HCT116 (cell line): ENCODE measurements around the gene COA8. TPM values are rescaled to one million over a fixed set of nuclear protein-coding genes. Genes with fewer than 3 reads are reported as not detected.

Experiments
- ATAC-seq: fragments of 200-7000 bp; cut with Tn5 transposase; 2 replicates; pipeline ENCODE4 v1.9.1; 2020; ENCODE audit warnings: mild to moderate bottlenecking, moderate library complexity
- BruUV-seq: library from RNA; stranded (reverse); fragments of 400-500 nt; replicated peaks from 2 replicates; lab custom pipeline; 2021; lab: Mats Ljungman, UMichigan
- CTCF ChIA-PET: fragments of 300-600 bp; sonication (Branson Sonifier 250); formaldehyde crosslinking; loops from one replicate; lab custom pipeline; 2021; ENCODE audit warnings: antibody characterized with exemption; lab: Charles Lee
- POLR2A ChIA-PET: fragments of 300-600, 350-600 bp; sonication (Branson Sonifier 250); formaldehyde crosslinking; loops from one replicate; lab custom pipeline; 2021; ENCODE audit warnings: antibody characterized with exemption; lab: Charles Lee
- RAD21 ChIA-PET, 2 experiments: fragments of 300-600 bp; sonication (Branson Sonifier 250); formaldehyde crosslinking; loops; one replicate each; lab custom pipeline; 2023; ENCODE audit warnings: low total read pairs in 2 of 2; ENCODE audit not compliant: uncharacterized antibody in 2 of 2, unreplicated experiment in 2 of 2, low non-redundant PET in 1 of 2; lab: Charles Lee
- DNase-seq: peaks from one replicate; pipeline ENCODE4 v3.0.0-alpha.2; 2010; ENCODE audit warnings: low read depth, low spot score
- H2AFZ ChIP-seq: fragments of 200-600 bp; shearing (Covaris generic), sonication (generic); 2 replicates; pipeline ENCODE4 v1.6.1; 2017; ENCODE audit warnings: low read depth, mixed run types, mixed read lengths, antibody characterized with exemption, low read length; ENCODE audit not compliant: poor library complexity, severe bottlenecking
- H3K27ac ChIP-seq: 2 replicates; pipeline ENCODE4 v1.5.1; 2012; ENCODE audit warnings: low read depth, low read length
- H3K27me3 ChIP-seq: fragments of 200-600 bp; sonication (generic); 2 replicates; pipeline ENCODE4 v1.6.1; 2016; ENCODE audit warnings: mixed run types, low read length, mixed read lengths; ENCODE audit not compliant: insufficient read depth
- H3K36me3 ChIP-seq, 2 experiments: fragments of 200-500 bp in 1 of 2; fragments of 200-600 bp in 1 of 2; sonication (Bioruptor generic) in 1 of 2; sonication (generic) in 1 of 2; 2 replicates each; pipeline versions ENCODE4 v1.5.1 to v1.6.1; 2014 to 2016; ENCODE audit warnings: low read length in 2 of 2, inconsistent platforms in 1 of 2, mixed read lengths in 1 of 2, mixed run types in 1 of 2; ENCODE audit not compliant: insufficient read depth in 2 of 2, control insufficient read depth in 1 of 2
- H3K4me1 ChIP-seq, 2 experiments: fragments of 200-600 bp in 1 of 2; sonication (generic) in 1 of 2; 2 replicates each; pipeline versions ENCODE4 v1.5.1 to v1.6.1; 2012 to 2017; ENCODE audit warnings: low read length in 2 of 2, inconsistent platforms in 1 of 2, mild to moderate bottlenecking in 1 of 2, mixed read lengths in 1 of 2, mixed run types in 1 of 2, moderate library complexity in 1 of 2; ENCODE audit not compliant: insufficient read depth in 2 of 2, control insufficient read depth in 1 of 2
- H3K4me2 ChIP-seq: fragments of 200-600 bp; sonication (generic); 2 replicates; pipeline ENCODE4 v1.6.1; 2017; ENCODE audit warnings: mixed run types, low read length, mixed read lengths
- H3K4me3 ChIP-seq, 2 experiments: fragments of 200-600 bp in 1 of 2; sonication (generic) in 1 of 2; replicated peaks in 1 of 2; 2 replicates each; pipeline ENCODE4 v1.5.1; 2011 to 2016; ENCODE audit warnings: low read length in 2 of 2, control low read depth in 1 of 2, low read depth in 1 of 2, mild to moderate bottlenecking in 1 of 2, mixed read lengths in 1 of 2, mixed run types in 1 of 2
- H3K79me2 ChIP-seq: fragments of 200-600 bp; sonication (generic); 2 replicates; pipeline ENCODE4 v1.6.1; 2017; ENCODE audit warnings: mild to moderate bottlenecking, mixed run types, low read length, moderate library complexity, mixed read lengths; ENCODE audit not compliant: insufficient read depth
- H3K9ac ChIP-seq: fragments of 200-600 bp; sonication (generic); 2 replicates; pipeline ENCODE4 v1.6.1; 2016; ENCODE audit warnings: low read length, mixed read lengths
- H3K9me2 ChIP-seq: fragments of 200-600 bp; sonication (generic), shearing (Covaris generic); 2 replicates; pipeline ENCODE4 v1.6.1; 2017; ENCODE audit warnings: mixed run types, mild to moderate bottlenecking, moderate library complexity; ENCODE audit not compliant: insufficient read depth
- H3K9me3 ChIP-seq, 2 experiments: fragments of 200-500 bp in 1 of 2; fragments of 200-600 bp in 1 of 2; sonication (Bioruptor generic) in 1 of 2; sonication (generic) in 1 of 2; 2 replicates each; pipeline ENCODE4 v1.6.1; 2014 to 2017; ENCODE audit warnings: low read length in 2 of 2, mixed read lengths in 2 of 2, inconsistent platforms in 1 of 2, low read depth in 1 of 2, mild to moderate bottlenecking in 1 of 2, mixed run types in 1 of 2, moderate library complexity in 1 of 2; ENCODE audit not compliant: control insufficient read depth in 1 of 2, insufficient read depth in 1 of 2
- H4K20me1 ChIP-seq: fragments of 200-600 bp; sonication (generic), shearing (Covaris generic); 2 replicates; pipeline ENCODE4 v1.6.1; 2017; ENCODE audit warnings: mixed run types, mild to moderate bottlenecking, moderate library complexity; ENCODE audit not compliant: insufficient read depth
- ATF3 ChIP-seq: IDR thresholded peaks from 2 replicates; pipeline ENCODE4 v1.6.1; 2012
- CBX3 ChIP-seq: IDR thresholded peaks from 2 replicates; pipeline ENCODE4 v1.6.1; 2012; ENCODE audit warnings: low read depth
- EGR1 ChIP-seq: IDR thresholded peaks from 2 replicates; pipeline ENCODE4 v1.6.1; 2012; ENCODE audit warnings: low read depth
- ELF1 ChIP-seq: IDR thresholded peaks from 2 replicates; pipeline ENCODE4 v1.6.1; 2012; ENCODE audit warnings: low read depth, borderline replicate concordance
- EZH2 ChIP-seq: fragments of 200-600 bp; sonication (generic); IDR thresholded peaks from 2 replicates; pipeline ENCODE4 v1.6.1; 2017; ENCODE audit warnings: antibody characterized with exemption, mixed run types
- EZH2phosphoT487 ChIP-seq: fragments of 200-600 bp; IDR thresholded peaks from 2 replicates; pipeline ENCODE4 v1.6.1; 2018; ENCODE audit warnings: antibody characterized with exemption, borderline replicate concordance
- FOSL1 ChIP-seq: IDR thresholded peaks from 2 replicates; pipeline ENCODE4 v1.6.1; 2012; ENCODE audit warnings: low read depth
- JUND ChIP-seq: IDR thresholded peaks from 2 replicates; pipeline ENCODE4 v1.6.1; 2012
- POLR2A ChIP-seq: IDR thresholded peaks from 2 replicates; pipeline ENCODE4 v1.7.0; 2011; ENCODE audit warnings: borderline replicate concordance; ENCODE audit not compliant: insufficient read depth, insufficient read length; ENCODE audit errors: extremely low read depth
- POLR2AphosphoS5 ChIP-seq: IDR thresholded peaks from 2 replicates; pipeline ENCODE4 v1.6.1; 2011; ENCODE audit warnings: mild to moderate bottlenecking, low read depth, low read length, moderate library complexity
- RAD21 ChIP-seq: IDR thresholded peaks from 2 replicates; pipeline ENCODE4 v1.6.1; 2012; ENCODE audit warnings: low read depth, mild to moderate bottlenecking
- SP1 ChIP-seq: IDR thresholded peaks from 2 replicates; pipeline ENCODE4 v1.6.1; 2012; ENCODE audit warnings: low read depth
- SRF ChIP-seq: IDR thresholded peaks from 2 replicates; pipeline ENCODE4 v1.6.1; 2012; ENCODE audit warnings: low read depth
- YY1 ChIP-seq: IDR thresholded peaks from 2 replicates; pipeline ENCODE4 v1.6.1; 2011; ENCODE audit warnings: low read length, low read depth, moderate library complexity, mild to moderate bottlenecking; ENCODE audit not compliant: insufficient replicate concordance; ENCODE audit errors: extremely low read depth
- ZBTB33 ChIP-seq: IDR thresholded peaks from 2 replicates; pipeline ENCODE4 v1.6.1; 2011; ENCODE audit warnings: mild to moderate bottlenecking, low read length, moderate library complexity; ENCODE audit not compliant: insufficient replicate concordance; ENCODE audit errors: extremely low read depth
- ZNF274 ChIP-seq: fragments of 200-500 bp; sonication (Bioruptor generic); IDR thresholded peaks from 2 replicates; pipeline ENCODE4 v1.6.1; 2014; ENCODE audit warnings: mild to moderate bottlenecking, low read depth, low read length, inconsistent platforms
- intact Hi-C: fragments of 100-400 bp; cut with micrococcal nuclease; formaldehyde crosslinking; loops from 2 replicates; pipeline ENCODE4 v1.10.0; 2022
- total RNA-seq: library from RNA; stranded (reverse); gene quantifications from one replicate; pipeline ENCODE4 v1.2.1, GENCODE V29; 2021; ENCODE audit not compliant: unreplicated experiment

The COA8 gene
- total RNA-seq, 1 experiment from 2014 or later, result 29.4 TPM

- TF ChIP-seq RAD21 (no peak), EZH2 (no peak), CBX3 (no peak), ZBTB33 (no peak), JUND (no peak), ATF3 (no peak), SP1 (no peak), ZNF274 (no peak), SRF (no peak), POLR2A (no peak), EZH2phosphoT487 (no peak), POLR2AphosphoS5 (no peak), ELF1 (no peak), YY1 (no peak), FOSL1 (no peak), EGR1 (no peak)
- no TSS peak for BruUV-seq
- Histone ChIP-seq H3K4me2 (no peak overlapping the region), H3K4me3 (no peak overlapping the region), H3K9me2 (no peaks in the 10 kb centered on the region), H3K9ac (no peak overlapping the region), H2AFZ (no peak overlapping the region), H3K9me3 (peaks cover 0 to 9% of the 10 kb centered on the region in 2 experiments; a peak in 3 of 4 replicates), H4K20me1 (no peaks in the 10 kb centered on the region), H3K27ac (no peak overlapping the region), H3K36me3 (no peaks in the 10 kb centered on the region), H3K79me2 (no peaks in the 10 kb centered on the region), H3K27me3 (no peaks in the 10 kb centered on the region), H3K4me1 (no peaks in the 10 kb centered on the region)
- ATAC-seq (no peak), DNase-seq (no peak)
- POLR2A ChIA-PET, result no interaction called here
- RAD21 ChIA-PET, result no interaction called here
- intact Hi-C loops, result no loop called here
- CTCF ChIA-PET, result no interaction called here
Observed at GRCh38 chr14:103613517-103613916, 50.8 kb downstream of the COA8 start.
